ENCODE data around the gene IL26. TPM values are rescaled to one million over a fixed set of nuclear protein-coding genes. Genes with fewer than 3 reads are reported as not detected.

Gene IL26
- total and polyA plus RNA-seq, 2 of the 4 experiments (the other 2 are of a cell fraction) = not detected

DNA sequence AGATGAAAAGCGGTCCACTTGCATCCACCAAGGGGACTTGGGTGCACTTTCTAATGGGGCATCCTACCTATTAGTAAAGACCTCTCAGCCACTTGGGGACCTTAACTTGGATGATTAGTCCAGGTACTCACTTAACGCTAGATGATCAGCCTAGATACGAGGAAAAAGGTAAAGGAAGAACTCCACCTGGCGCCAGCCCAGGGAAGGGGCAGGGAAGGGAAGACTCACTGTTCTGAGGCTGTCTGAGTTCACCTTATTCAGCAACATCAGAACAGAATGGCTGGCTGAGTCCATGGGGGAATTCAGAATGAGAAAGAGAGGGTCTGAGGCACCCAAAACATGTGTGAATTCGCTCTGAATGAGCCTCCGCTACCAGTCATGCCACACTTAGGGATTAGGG lies 20.7 kb upstream of the IL26 start:
- BruUV-seq (replicated peaks) = no TSS peak
- no peak overlapping the region for H2BK5ac ChIP-seq (ENCODE audit: low read depth, low read length, poor library complexity, severe bottlenecking)
- no peak overlapping the region for H4K5ac ChIP-seq (ENCODE audit: low read depth, low read length)
- no peak overlapping the region for H3K4me3 ChIP-seq (ENCODE audit: insufficient read depth, low read depth, low read length)
- peak overlapping the region; percentile 2; the same call in 1 of the 2 replicates for H3K27ac ChIP-seq (ENCODE audit: insufficient read depth, low read length)
- H3K27me3 ChIP-seq (ENCODE audit: control insufficient read depth, insufficient read depth, low read length) = peaks cover 5% of the 10 kb centered on the region; the same call in 1 of the 2 replicates
- no peaks in the 10 kb centered on the region for H3K36me3 ChIP-seq (ENCODE audit: control insufficient read depth, insufficient read depth, low read length)
- in situ Hi-C loops (cut with MboI; ENCODE audit: low sequenced_read_pairs) (no loop called here), dilution Hi-C loops (cut with HindIII; ENCODE audit: low sequenced_read_pairs, unreplicated experiment) (no loop called here), intact Hi-C loops (cut with micrococcal nuclease) (no loop called here)
- H3K79me1 ChIP-seq (ENCODE audit: low read depth in 1 of 2, low read length in 2 of 2) = no peaks in the 10 kb centered on the region
- H4K8ac ChIP-seq (ENCODE audit: low read depth in 2 of 2, low read length in 2 of 2) = no peak overlapping the region
- H3K23ac ChIP-seq (ENCODE audit: low read depth, low read length) = no peak overlapping the region
- peaks cover 1% of the 10 kb centered on the region; the same call in 1 of the 2 replicates for H3K4me1 ChIP-seq (ENCODE audit: control insufficient read depth, insufficient read depth, low read length)
- no peak for TF ChIP-seq USF2 (IDR thresholded peaks at IDR 0.05; ENCODE audit: low read depth, low read length)
- TF ChIP-seq MXI1 (IDR thresholded peaks at IDR 0.05; ENCODE audit: borderline replicate concordance, low read depth, low read length) = no peak
- TF ChIP-seq, protein P1, sequence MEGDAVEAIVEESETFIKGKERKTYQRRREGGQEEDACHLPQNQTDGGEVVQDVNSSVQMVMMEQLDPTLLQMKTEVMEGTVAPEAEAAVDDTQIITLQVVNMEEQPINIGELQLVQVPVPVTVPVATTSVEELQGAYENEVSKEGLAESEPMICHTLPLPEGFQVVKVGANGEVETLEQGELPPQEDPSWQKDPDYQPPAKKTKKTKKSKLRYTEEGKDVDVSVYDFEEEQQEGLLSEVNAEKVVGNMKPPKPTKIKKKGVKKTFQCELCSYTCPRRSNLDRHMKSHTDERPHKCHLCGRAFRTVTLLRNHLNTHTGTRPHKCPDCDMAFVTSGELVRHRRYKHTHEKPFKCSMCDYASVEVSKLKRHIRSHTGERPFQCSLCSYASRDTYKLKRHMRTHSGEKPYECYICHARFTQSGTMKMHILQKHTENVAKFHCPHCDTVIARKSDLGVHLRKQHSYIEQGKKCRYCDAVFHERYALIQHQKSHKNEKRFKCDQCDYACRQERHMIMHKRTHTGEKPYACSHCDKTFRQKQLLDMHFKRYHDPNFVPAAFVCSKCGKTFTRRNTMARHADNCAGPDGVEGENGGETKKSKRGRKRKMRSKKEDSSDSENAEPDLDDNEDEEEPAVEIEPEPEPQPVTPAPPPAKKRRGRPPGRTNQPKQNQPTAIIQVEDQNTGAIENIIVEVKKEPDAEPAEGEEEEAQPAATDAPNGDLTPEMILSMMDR (conservative IDR thresholded peaks at IDR 0.05; ENCODE audit: low read depth, low read length) = no peak
- TF ChIP-seq RFX5 (IDR thresholded peaks at IDR 0.05; ENCODE audit: low read depth, low read length) = no peak
- no peak for TF ChIP-seq NFE2L2 (IDR thresholded peaks at IDR 0.05; ENCODE audit: low read depth, low read length)
- TF ChIP-seq MAFK (IDR thresholded peaks at IDR 0.05; ENCODE audit: low read depth, low read length) = no peak
- TF ChIP-seq POLR2A (IDR thresholded peaks at IDR 0.05; ENCODE audit: low read depth, low read length) = no peak
- TF ChIP-seq RAD21 (IDR thresholded peaks at IDR 0.05; ENCODE audit: low read length) = no peak
- no peak for TF ChIP-seq MAZ (IDR thresholded peaks at IDR 0.05; ENCODE audit: borderline replicate concordance, low read depth, low read length)
- no peak overlapping the region; the same call in 1 of the 2 replicates for H3K18ac ChIP-seq (ENCODE audit: low read depth, low read length)
- ChIA-PET POLR2A (ENCODE audit: unreplicated experiment) (no interaction called here), CTCF (no interaction called here)
- no peak overlapping the region for H3K4me2 ChIP-seq (ENCODE audit: low read depth, low read length)
- no peak overlapping the region for H3K4ac ChIP-seq (ENCODE audit: low read depth, low read length)
- no peak overlapping the region for H2AK9ac ChIP-seq (replicated peaks; ENCODE audit: low read depth, low read length, poor library complexity)
- no peaks in the 10 kb centered on the region for H4K20me1 ChIP-seq (ENCODE audit: insufficient read depth, low read length)
- ATAC-seq (ENCODE audit: low read depth) (no peak), DNase-seq (no peak)
- no peak overlapping the region for H4K91ac ChIP-seq (ENCODE audit: insufficient read depth, low read depth, low read length)
- WGBS, 2 experiments (ENCODE audit: extremely low coverage in 2 of 2, insufficient read length in 1 of 2) = no CpG with 5 or more reads among the region's 6 CpGs
- no peaks in the 10 kb centered on the region for H3K9me1 ChIP-seq (ENCODE audit: insufficient read depth, low read length)
- H2BK120ac ChIP-seq (ENCODE audit: low read depth, low read length) = no peak overlapping the region
- no peak overlapping the region for H2BK20ac ChIP-seq (ENCODE audit: low read depth, low read length)
- H2AK5ac ChIP-seq (ENCODE audit: low read depth, low read length) = peak overlapping the region; percentile 14; the same call in 1 of the 2 replicates
- no peaks in the 10 kb centered on the region for H3K9me3 ChIP-seq (ENCODE audit: control insufficient read depth, insufficient read depth, low read length)
- no peak overlapping the region for H3K9ac ChIP-seq (ENCODE audit: low read depth, low read length)
- no peak overlapping the region for H3K56ac ChIP-seq (ENCODE audit: extremely low read depth, insufficient read depth, low read length)
- no peak overlapping the region for H2BK15ac ChIP-seq (ENCODE audit: low read depth, low read length)
- H2AFZ ChIP-seq (replicated peaks; ENCODE audit: low read length, poor library complexity) = no peak overlapping the region
- H3K14ac ChIP-seq (replicated peaks; ENCODE audit: low read depth, low read length) = no peak overlapping the region
